NCI-H510A (cell line): ENCODE data around the gene UCN.
"Not testable (repeated sequence)": the region's sequence is repeated elsewhere in the genome, so short reads cannot be mapped to it uniquely, and the experiment has no call there.

Experiments
- DNase-seq: peaks from one replicate; lab custom pipeline; 2025; lab: John Stamatoyannopoulos, UW

Gene UCN

GRCh38 chr2:27282892-27283291 is 25.4 kb downstream of the UCN start:
- DNase-seq, result no peak

- no peak for DNase-seq
Measured at GRCh38 chr2:27281855-27282559, 26.2 kb downstream of the UCN start, which contains the start of gene TRIM54. TSS of gene TRIM54 (plus strand) at chr2:27282429. CDS start at chr2:27282732, 303 bp downstream.

- no peak for DNase-seq
Measured at GRCh38 chr2:27281442-27281841, 26.8 kb downstream of the UCN start.

GRCh38 chr2:27280826-27281225 is 27.4 kb downstream of the UCN start:
- DNase-seq, result no peak

GRCh38 chr2:27278010-27278409 is 30.2 kb downstream of the UCN start:
- no peak for DNase-seq

- DNase-seq, result no peak
Measured at GRCh38 chr2:27275211-27276150, 32.8 kb downstream of the UCN start, which contains the start of gene DNAJC5G. TSS of gene DNAJC5G (plus strand) at chr2:27275433. CDS start at chr2:27276729, 1,296 bp downstream.

- not testable (repeated sequence) for DNase-seq
Measured at GRCh38 chr2:27272537-27273522, 35.4 kb downstream of the UCN start.

GRCh38 chr2:27271631-27272340 is 36.5 kb downstream of the UCN start:
- no peak for DNase-seq

GRCh38 chr2:27270670-27271069 is 37.6 kb downstream of the UCN start:
- no peak for DNase-seq

- DNase-seq, result no peak
Measured at GRCh38 chr2:27270131-27270530, 38.1 kb downstream of the UCN start.

GRCh38 chr2:27268296-27268695 is 39.9 kb downstream of the UCN start:
- not testable (repeated sequence) for DNase-seq

GRCh38 chr2:27265536-27265870 is 42.7 kb downstream of the UCN start:
- no peak for DNase-seq

GRCh38 chr2:27264753-27265535 is 43.3 kb downstream of the UCN start:
- peak; percentile 71 for DNase-seq

GRCh38 chr2:27264253-27264752 is 43.9 kb downstream of the UCN start:
- DNase-seq, result no peak

- no peak for DNase-seq
Measured at GRCh38 chr2:27263287-27264252, 44.7 kb downstream of the UCN start.

- peak; percentile 14 for DNase-seq
Measured at GRCh38 chr2:27262379-27263286, 45.6 kb downstream of the UCN start, which contains the start of gene SLC30A3. TSS of gene SLC30A3 (minus strand) at chr2:27263047. CDS start at chr2:27262906, 141 bp downstream.

GRCh38 chr2:27261926-27262298 is 46.3 kb downstream of the UCN start:
- no peak for DNase-seq
